ENCODE measurements around the gene USP19.

DNA sequence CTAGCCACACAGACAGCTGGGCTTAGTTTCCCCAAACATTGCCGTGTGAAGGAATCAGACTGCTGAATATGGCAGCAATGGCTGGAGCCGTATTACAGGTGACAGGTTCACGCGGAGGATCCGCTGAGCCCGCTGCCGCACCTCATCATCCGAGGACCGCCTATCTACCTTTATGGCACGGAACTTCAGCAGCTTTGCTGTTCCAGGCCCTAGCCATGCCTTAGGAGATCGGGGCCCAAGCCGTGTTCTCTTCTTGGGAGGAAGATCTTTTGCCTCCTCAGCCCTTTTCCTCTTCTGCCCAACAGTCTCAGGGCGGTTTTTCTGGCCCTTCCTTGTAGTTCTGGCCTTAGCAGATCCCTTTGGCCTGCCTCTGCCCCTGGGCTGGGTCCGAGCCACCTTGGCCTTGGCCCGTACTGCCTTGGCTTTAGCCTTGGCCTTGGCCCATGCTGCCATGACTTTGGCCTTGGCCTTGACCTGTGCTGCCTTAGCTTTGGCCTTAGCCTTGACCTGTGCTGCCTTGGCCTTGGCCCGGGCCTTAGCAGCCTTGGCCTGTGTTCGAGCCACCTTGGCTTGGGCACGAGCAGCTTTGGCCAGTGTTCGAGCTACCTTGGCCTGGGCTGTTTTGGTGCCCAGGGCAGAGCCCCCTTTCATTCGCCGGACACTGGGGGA is 42.3 kb upstream of the USP19 start:
- TF ChIP-seq, protein P1, sequence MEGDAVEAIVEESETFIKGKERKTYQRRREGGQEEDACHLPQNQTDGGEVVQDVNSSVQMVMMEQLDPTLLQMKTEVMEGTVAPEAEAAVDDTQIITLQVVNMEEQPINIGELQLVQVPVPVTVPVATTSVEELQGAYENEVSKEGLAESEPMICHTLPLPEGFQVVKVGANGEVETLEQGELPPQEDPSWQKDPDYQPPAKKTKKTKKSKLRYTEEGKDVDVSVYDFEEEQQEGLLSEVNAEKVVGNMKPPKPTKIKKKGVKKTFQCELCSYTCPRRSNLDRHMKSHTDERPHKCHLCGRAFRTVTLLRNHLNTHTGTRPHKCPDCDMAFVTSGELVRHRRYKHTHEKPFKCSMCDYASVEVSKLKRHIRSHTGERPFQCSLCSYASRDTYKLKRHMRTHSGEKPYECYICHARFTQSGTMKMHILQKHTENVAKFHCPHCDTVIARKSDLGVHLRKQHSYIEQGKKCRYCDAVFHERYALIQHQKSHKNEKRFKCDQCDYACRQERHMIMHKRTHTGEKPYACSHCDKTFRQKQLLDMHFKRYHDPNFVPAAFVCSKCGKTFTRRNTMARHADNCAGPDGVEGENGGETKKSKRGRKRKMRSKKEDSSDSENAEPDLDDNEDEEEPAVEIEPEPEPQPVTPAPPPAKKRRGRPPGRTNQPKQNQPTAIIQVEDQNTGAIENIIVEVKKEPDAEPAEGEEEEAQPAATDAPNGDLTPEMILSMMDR (IDR thresholded peaks at IDR 0.05): no peak
- TF ChIP-seq EP300 (IDR thresholded peaks at IDR 0.05) (no peak), POLR2A (IDR thresholded peaks at IDR 0.05) (no peak), POLR2AphosphoS5 (IDR thresholded peaks at IDR 0.05) (no peak)

Data from gastroesophageal sphincter (tissue), 3 donors.